ENCODE results near the gene BTBD19.
A peak's percentile ranks its signal among the peaks of the same experiment; 100 is the strongest.

The BTBD19 gene

GRCh38 chr1:44799770-44800584 lies 8.3 kb upstream of the BTBD19 start, which contains the start of gene PLK3:
Gene PLK3 (plus strand): TSS chr1:44800377. CDS start chr1:44800464, 87 bp downstream.
- in situ Hi-C loops (cut with HindIII; ENCODE audit: low sequenced_read_pairs) = no loop called here

DNA sequence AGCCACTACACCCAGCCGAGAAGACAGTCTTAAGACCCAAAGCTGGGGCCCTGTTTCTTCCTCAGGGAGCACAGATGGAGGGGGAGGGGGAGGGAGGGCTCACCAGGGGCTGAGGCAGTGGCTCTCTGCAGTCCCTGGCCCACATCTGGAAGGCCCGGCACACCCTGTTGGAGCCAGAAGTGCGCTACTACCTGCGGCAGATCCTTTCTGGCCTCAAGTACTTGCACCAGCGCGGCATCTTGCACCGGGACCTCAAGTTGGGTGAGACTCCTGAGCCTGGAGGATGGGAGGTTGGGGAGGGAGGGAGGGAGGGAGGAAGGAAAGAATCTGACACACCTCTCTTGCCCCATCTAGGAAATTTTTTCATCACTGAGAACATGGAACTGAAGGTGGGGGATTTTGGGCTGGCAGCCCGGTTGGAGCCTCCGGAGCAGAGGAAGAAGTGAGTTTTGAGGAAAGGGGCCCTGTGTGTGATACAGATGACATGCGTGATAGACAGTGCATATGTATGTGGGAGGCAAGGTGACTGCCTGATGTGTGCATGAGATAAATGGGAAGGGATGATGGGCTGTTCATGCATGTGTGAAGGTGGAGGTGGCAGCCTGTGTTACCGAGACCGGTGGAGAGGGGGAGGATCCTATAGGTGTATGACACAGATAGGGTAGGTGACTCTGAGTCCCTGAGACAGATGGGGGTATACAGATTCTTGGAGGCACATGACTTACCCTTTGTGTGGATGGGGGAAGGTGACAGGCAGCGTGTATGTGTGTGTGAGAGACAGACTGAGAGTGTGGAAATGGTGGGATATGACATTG lies 6.6 kb upstream of the BTBD19 start:
- TF ChIP-seq CTCF (IDR thresholded peaks at IDR 0.05; ENCODE audit: low read depth, low read length, missing control alignments) = no peak
- no peak for DNase-seq (ENCODE audit: low read depth)
- in situ Hi-C loops (cut with HindIII; ENCODE audit: low sequenced_read_pairs) = no loop called here
- peak overlapping the region; percentile 80 for H3K4me3 ChIP-seq (ENCODE audit: low read depth, low read length)

More at GRCh38 chr1:44799770-44800584, 8.3 kb upstream of the BTBD19 start, which contains the start of gene PLK3:
- peak; percentile 91 for DNase-seq (ENCODE audit: low read depth)
- H3K4me3 ChIP-seq (ENCODE audit: low read depth, low read length) = peak within 1 kb of the TSS; percentile 80
- peak; percentile 91 for TF ChIP-seq CTCF (IDR thresholded peaks at IDR 0.05; ENCODE audit: low read depth, low read length, missing control alignments)

DNA sequence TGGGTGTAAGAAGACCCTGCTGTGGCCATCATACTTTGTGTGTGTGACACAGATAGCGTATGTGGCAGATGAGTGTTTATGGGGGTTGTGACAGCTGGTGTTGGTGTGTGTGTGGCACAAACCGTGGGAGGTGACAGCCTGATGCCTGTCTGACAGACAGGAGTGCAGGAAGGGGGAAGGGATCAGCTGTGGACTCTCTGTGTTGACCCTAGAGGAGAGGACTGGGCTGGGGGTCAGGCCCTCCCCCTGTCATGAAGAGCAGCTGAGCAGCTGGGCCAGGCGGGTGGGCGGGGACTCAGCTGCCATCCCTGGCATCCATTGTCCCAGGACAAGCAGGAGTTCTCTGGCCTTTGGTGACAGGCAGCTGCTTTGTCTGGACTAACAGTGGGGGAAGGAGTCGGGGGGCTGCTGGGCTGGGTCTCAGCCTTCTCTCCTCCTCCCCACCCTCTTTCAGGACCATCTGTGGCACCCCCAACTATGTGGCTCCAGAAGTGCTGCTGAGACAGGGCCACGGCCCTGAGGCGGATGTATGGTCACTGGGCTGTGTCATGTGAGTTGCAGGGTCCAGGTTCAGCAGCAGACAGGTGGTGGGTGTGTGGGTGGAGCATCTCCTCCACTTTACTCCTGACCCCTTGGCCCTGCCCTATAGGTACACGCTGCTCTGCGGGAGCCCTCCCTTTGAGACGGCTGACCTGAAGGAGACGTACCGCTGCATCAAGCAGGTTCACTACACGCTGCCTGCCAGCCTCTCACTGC lies 5.8 kb upstream of the BTBD19 start:
- no peak for DNase-seq (ENCODE audit: low read depth)

DNA sequence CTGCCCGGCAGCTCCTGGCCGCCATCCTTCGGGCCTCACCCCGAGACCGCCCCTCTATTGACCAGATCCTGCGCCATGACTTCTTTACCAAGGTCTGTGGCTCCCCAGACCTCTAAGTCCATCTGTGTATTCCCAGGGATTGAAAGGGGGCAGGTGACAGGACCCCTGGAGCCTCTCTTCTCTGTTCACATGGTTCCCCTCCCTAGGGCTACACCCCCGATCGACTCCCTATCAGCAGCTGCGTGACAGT lies 5.3 kb upstream of the BTBD19 start:
- in situ Hi-C loops (cut with HindIII; ENCODE audit: low sequenced_read_pairs) = no loop called here
- DNase-seq (ENCODE audit: low read depth) = no peak
- no peak overlapping the region for H3K4me3 ChIP-seq (ENCODE audit: low read depth, low read length)
- TF ChIP-seq CTCF (IDR thresholded peaks at IDR 0.05; ENCODE audit: low read depth, low read length, missing control alignments) = no peak

More for the DNA sequence above, 5.8 kb upstream of the BTBD19 start:
- in situ Hi-C loops (cut with HindIII; ENCODE audit: low sequenced_read_pairs) = no loop called here
- H3K4me3 ChIP-seq (ENCODE audit: low read depth, low read length) = peak overlapping the region; percentile 80
- no peak for TF ChIP-seq CTCF (IDR thresholded peaks at IDR 0.05; ENCODE audit: low read depth, low read length, missing control alignments)

DNA sequence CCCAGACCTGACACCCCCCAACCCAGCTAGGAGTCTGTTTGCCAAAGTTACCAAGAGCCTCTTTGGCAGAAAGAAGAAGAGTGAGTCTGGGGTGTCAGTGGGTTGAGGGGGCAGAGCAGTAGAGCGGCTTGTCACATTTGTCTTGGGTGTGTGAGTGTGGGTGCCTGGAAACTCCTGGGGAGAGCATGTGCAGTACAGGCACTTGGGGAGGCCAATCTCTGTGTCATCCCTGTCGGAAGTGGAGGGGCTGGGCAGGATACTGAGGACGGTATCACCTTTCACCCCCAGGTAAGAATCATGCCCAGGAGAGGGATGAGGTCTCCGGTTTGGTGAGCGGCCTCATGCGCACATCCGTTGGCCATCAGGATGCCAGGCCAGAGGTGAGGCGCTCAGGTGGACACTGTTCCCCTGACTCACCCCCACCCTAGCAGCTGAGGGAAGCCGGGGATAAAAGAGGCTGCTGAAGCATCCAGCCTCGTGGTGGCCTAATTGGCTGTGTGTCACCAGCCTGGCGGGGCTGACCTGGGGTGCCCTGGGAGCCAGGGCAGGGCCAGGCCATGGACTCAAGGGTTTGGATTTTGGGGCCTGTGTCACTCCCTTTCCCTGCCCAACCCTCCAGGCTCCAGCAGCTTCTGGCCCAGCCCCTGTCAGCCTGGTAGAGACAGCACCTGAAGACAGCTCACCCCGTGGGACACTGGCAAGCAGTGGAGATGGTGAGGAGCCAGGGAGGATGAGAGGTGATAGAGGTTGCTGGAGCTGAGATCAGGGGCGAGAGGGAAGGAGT lies 4.8 kb upstream of the BTBD19 start:
- in situ Hi-C loops (cut with HindIII; ENCODE audit: low sequenced_read_pairs) = no loop called here
- DNase-seq (ENCODE audit: low read depth) = no peak
- TF ChIP-seq CTCF (IDR thresholded peaks at IDR 0.05; ENCODE audit: low read depth, low read length, missing control alignments) = no peak
- H3K4me3 ChIP-seq (ENCODE audit: low read depth, low read length) = no peak overlapping the region
